ENCODE data around the gene ZNF292.
"Not testable (repeated sequence)": the region's sequence is repeated elsewhere in the genome, so short reads cannot be mapped to it uniquely, and the experiment has no call there.

The ZNF292 gene
- 15.0 to 78.2 (median 38.2) reads per million in 17 experiments for total RNA-seq

DNA sequence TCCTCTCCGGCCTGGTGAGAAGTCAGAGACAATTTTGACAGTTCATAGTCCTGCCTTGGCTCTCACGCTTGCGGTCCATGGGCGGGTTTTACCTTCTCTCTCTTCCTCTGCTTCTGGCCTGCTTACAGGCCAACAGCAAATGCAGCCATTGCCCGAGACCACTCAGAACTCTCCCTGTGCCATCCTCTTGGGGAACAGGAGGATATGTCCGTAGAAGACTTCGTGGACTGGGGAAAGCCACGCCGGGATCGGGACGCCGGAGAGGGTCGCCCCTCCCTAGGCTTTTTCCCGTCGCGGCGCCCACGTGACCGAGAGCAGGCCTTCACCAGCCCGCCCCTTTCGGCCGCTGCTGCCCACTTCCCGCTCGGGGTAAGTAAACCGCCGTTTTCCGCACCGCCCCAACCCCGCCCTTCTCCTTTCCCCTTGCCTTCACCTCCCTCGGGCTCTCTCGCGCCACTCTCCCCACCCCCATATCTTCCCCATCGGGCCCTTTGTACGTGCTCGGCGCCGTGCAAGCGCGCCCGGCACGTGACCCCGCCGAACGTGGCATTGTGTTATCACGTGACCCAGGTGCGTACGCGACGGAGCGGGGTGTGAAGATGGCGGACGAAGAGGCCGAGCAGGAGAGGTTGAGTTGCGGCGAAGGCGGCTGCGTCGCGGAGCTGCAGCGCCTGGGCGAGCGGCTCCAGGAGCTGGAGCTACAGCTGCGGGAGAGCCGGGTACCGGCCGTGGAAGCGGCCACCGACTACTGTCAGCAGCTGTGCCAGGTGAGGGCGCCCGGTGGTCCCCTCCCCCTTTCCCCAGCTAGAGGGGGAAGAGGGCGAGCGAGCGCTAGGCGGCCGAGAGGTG, at the start of gene ZNF292:
Gene ZNF292, plus strand, starts transcription at position 573 of the 849 bp plus-strand sequence. Its CDS starts 27 bp downstream, at position 600.
- DNase-seq = peak; percentile 96 to 98 (median 98)

DNA sequence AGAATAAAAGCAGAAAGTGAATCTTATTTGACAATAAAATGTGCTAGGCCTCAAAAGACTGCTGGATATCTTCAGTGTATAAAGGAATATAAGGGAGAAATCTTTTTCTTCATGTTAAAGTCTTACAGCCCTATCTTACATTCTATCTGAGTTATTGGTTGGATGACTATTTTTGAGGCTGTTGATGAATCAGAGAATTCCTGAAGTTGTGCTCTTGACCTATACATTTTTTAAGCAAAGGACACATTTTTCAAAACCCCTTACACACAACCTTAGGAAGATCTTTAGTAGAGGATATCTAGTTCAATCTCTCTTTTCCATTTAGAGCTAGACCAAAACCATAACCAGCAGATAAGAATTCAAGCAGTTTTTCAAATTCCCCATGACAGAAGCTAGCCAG, 49.5 kb upstream of the ZNF292 start:
- DNase-seq = no peak

DNA sequence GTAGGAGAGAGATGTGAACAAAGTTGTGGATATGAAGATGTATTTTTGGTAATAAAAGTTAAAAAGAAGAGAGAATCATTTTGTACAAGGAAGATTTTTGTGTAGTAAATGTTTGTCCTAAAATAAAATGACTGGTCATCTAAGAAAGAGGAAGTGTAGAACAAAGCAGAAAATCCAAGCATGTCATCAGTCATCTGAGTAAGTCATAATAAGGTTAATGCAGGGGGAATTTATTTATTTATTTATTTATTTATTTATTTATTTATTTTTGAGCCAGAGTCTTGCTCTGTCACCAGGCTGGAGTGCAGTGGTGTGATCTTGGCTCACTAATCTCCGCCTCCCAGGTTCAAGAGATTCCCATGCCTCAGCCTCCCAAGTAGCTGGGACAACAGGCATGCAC, 44.7 kb upstream of the ZNF292 start:
- peak; percentile 24 to 75 (median 54) for DNase-seq

GRCh38 chr6:87115402-87116135, 39.8 kb upstream of the ZNF292 start:
- no peak for DNase-seq

- no peak for DNase-seq
Measured at GRCh38 chr6:87116922-87117321, 38.4 kb upstream of the ZNF292 start.

- no peak for DNase-seq
Measured at GRCh38 chr6:87118054-87118453, 37.3 kb upstream of the ZNF292 start.

DNA sequence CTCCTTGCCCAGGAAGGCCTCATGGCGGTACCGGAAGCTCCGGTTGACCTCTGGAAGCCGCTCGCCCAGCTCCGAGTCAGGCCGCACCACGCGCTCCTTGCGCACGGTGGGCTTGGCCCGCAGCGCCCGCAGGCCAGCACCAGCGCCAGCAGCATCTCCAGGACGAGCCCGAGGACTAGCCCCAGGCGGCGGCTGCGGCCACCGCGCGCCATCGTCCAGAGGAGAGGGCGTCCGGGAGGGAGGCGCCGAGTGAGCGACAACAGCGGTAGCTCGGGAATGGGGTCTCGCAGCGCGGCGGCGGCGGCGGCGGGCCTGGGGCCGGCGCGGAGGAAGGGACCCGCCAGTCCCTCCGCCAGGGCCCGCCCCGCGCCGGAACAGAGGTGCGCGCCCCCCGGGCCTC, 32.9 kb upstream of the ZNF292 start:
- no peak for DNase-seq

- no peak for DNase-seq
Measured at GRCh38 chr6:87124074-87124473, 31.3 kb upstream of the ZNF292 start.

- no peak for DNase-seq
Measured at GRCh38 chr6:87126501-87126900, 28.9 kb upstream of the ZNF292 start.

- no peak for DNase-seq
Measured at GRCh38 chr6:87127737-87128136, 27.6 kb upstream of the ZNF292 start.

- DNase-seq = no peak
Measured at GRCh38 chr6:87136963-87137362, 18.4 kb upstream of the ZNF292 start.

GRCh38 chr6:87139236-87139635, 16.1 kb upstream of the ZNF292 start:
- DNase-seq = peak; percentile 56 to 78 (median 67)

- not testable (repeated sequence) for DNase-seq
Measured at GRCh38 chr6:87139927-87140326, 15.4 kb upstream of the ZNF292 start.

DNA sequence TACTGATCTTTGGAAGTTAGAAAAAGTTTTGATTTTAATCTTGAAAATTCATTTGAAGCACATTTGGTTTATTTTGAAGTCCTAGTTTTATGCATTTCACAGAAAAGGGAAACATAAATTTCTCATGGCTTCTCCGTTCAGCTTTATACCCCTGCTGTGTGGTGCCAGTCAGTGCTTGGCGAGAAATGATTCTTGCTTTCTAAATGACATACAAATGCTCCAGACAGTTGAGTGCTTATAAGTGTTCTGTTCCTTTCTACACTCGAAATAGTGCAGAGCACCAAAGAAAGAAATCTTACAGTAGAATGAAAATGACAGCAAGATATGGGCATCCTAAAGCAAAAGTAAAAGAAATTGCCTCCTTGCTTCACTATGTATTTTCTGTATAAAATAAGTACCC, 9.0 kb upstream of the ZNF292 start:
- DNase-seq = no peak

GRCh38 chr6:87150406-87150805, 5.0 kb upstream of the ZNF292 start:
- no peak for DNase-seq

DNA sequence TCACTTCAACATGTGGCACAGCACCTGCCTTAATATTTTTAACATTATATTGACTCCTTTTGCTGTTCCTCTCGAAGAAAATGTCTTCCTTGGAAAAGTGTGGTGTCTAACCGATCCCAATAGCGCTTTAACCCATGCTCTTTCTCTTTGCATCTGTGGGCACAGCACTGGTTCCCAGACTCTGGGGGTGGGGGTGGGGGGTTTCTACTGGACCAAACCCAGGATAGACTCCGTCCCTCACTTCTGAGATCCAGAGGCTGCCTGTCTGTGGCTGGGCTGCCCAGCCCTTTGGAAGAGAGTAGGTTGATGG, 3.9 kb upstream of the ZNF292 start:
- no peak for DNase-seq

DNA sequence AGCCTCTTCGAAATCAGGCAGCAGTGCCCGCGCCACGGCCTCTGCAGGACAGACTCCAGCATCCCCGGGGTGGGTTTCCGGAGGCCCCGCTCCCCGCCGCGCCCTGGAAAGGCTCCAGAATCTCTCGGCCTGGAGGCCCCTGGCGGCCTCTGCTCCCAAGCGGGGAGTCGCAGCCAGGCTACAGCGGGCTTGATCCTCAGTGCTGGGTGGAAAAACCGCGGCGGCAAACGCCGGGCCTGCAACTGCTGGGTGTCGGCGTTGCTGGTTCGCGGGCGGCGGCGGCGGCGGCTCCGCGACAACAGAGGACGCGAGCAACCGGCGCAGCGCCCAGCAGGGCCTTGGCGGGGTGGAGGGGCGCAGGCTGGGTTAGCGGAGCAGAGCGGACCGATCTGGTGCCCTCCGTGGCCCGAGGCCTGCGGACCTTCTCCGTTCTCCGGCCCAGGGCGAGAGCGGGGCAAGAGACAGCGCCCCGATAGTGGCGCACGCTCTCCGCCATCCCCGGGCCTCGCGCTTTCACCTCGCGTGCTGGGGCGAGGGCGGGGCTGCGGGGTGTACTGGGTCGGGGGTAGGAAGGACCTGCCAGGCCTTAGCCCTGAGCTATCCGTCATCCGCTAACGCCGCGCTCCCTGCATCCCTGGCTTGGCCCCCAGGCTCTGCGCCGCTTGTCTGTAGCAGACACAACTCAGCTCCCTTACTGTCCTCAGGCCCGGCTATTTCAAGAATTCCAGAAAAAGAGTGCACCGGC, 3.4 kb upstream of the ZNF292 start:
- peak; percentile 33 to 72 (median 57) for DNase-seq

DNA sequence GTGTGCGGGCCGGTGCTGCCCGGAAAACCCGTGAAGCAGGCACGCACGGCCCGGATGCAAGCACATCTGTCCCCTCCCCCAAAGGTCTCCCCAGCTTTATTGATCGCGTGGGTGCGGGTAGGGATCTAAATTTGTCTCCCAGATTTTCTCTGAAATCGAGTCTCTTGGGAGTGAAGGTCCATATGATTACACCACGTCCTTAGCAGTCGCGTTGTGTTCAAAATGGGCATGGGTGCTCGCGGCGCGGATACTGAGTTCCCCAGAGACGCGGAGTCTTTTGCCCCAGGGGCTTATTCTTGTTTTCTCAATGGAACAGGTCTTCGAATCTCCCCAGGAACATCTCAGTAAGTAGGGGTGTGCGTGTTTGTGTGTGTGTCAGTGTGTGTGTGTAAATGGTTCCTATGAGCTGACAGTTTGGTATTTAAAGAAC, 2.8 kb upstream of the ZNF292 start:
- DNase-seq = peak in 1 of 4 experiments; percentile 12

DNA sequence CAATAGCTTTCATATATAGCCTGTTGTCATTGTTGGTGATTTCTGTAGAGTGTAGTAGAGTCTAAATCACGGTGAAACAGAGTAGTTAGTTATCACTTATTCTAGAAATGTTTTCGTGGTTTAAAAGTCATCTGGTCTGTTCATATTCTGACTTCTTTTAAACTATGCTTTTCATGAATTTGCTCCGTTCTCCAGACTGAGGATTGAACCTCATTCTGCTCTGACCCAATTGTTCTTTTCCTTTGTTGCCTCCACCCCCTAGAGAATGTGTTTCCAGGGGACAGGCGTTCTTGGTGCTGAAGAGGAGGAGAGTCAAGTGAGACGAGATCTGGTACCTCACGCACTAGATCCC, 748 bp upstream of the ZNF292 start:
- DNase-seq = no peak

GRCh38 chr6:87155842-87156815, 764 bp downstream of the ZNF292 start:
- DNase-seq = peak; percentile 30 to 77 (median 63)

GRCh38 chr6:87157596-87157995, 2.2 kb downstream of the ZNF292 start:
- not testable (repeated sequence) for DNase-seq

DNA sequence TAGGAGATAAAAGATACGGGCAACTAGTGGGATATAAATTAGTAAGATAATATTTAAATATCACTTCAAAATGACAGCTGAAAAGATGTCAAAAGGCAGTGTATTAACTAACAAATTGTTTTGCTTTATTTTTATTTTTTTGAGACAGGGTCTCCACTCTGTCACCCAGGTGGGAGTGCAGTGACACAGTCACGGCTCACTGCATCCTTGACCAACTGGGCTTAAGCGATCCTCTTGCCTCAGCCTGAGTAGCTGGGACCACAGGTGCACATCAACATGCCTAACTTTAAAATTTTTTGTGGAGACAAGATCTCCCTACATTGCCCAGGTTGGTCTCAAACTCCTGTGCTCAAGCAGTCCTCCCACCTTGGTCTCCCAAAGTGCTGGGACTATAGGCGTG, 5.9 kb downstream of the ZNF292 start:
- DNase-seq = no peak

All from suppressor macrophage (primary cell).